SK-N-SH treated with all-trans-retinoic acid at 6 μM for 48 hours (cell line): ENCODE data around the gene PLSCR5.

Experiments
- ATAC-seq: fragments of 200-7000 bp; cut with Tn5 transposase; 3 replicates; pipeline ENCODE4 v1.9.1; 2020; ENCODE audit warnings: mild to moderate bottlenecking, moderate library complexity
- BACH2 ChIP-seq: fragments of 250-450 bp; sonication (Bioruptor Pico); IDR thresholded peaks from 2 replicates; pipeline ENCODE4 v1.9.0; 2021; ENCODE audit warnings: mild to moderate bottlenecking, borderline replicate concordance
- CREB5 ChIP-seq: fragments of 250-450 bp; sonication (Bioruptor Pico); IDR thresholded peaks from 2 replicates; pipeline ENCODE4 v1.5.1; 2020; ENCODE audit warnings: low read depth, mild to moderate bottlenecking, moderate library complexity
- CSDC2 ChIP-seq: fragments of 250-450 bp; sonication (Bioruptor Pico); IDR thresholded peaks from 2 replicates; pipeline ENCODE4 v1.5.0; 2020; ENCODE audit warnings: mild to moderate bottlenecking, moderate library complexity
- CSRNP3 ChIP-seq: fragments of 250-450 bp; sonication (Bioruptor Pico); IDR thresholded peaks from 2 replicates; pipeline ENCODE4 v1.5.1; 2021; ENCODE audit warnings: mild to moderate bottlenecking, moderate library complexity
- ESRRG ChIP-seq: fragments of 250-450 bp; sonication (Bioruptor Pico); IDR thresholded peaks from 2 replicates; pipeline ENCODE4 v1.6.1; 2021; ENCODE audit warnings: mild to moderate bottlenecking
- GLIS3 ChIP-seq: fragments of 250-450 bp; sonication (Bioruptor Pico); IDR thresholded peaks from 2 replicates; pipeline ENCODE4 v1.5.0; 2020; ENCODE audit warnings: mild to moderate bottlenecking, moderate library complexity
- ISL1 ChIP-seq: fragments of 250-450 bp; sonication (Bioruptor Pico); IDR thresholded peaks from 2 replicates; pipeline ENCODE4 v2.1.2; 2022; ENCODE audit warnings: mild to moderate bottlenecking, moderate library complexity
- OSR1 ChIP-seq: fragments of 250-450 bp; sonication (Bioruptor Pico); IDR thresholded peaks from 2 replicates; pipeline ENCODE4 v1.8.0; 2022; ENCODE audit warnings: moderate library complexity, mild to moderate bottlenecking, inconsistent platforms
- PATZ1 ChIP-seq: fragments of 250-450 bp; sonication (Bioruptor Pico); IDR thresholded peaks from 2 replicates; pipeline ENCODE4 v1.8.0; 2020; ENCODE audit warnings: mild to moderate bottlenecking, moderate library complexity, borderline replicate concordance
- POU6F1 ChIP-seq: fragments of 250-450 bp; sonication (Bioruptor Pico); IDR thresholded peaks from 2 replicates; pipeline ENCODE4 v1.8.0; 2021; ENCODE audit warnings: low read depth, mild to moderate bottlenecking, moderate library complexity, borderline replicate concordance
- PPARA ChIP-seq: fragments of 250-450 bp; sonication (Bioruptor Pico); IDR thresholded peaks from 2 replicates; pipeline ENCODE4 v1.5.0; 2020; ENCODE audit warnings: mild to moderate bottlenecking, borderline replicate concordance
- SNAI2 ChIP-seq: fragments of 250-450 bp; sonication (Bioruptor Pico); IDR thresholded peaks from 2 replicates; pipeline ENCODE4 v1.5.0; 2020; ENCODE audit warnings: mild to moderate bottlenecking, moderate library complexity
- TOX ChIP-seq: fragments of 250-450 bp; sonication (Bioruptor Pico); IDR thresholded peaks from 2 replicates; pipeline ENCODE4 v1.8.0; 2021; ENCODE audit warnings: mild to moderate bottlenecking, moderate library complexity, borderline replicate concordance
- TSHZ2 ChIP-seq: fragments of 250-450 bp; sonication (Bioruptor Pico); IDR thresholded peaks from 2 replicates; pipeline ENCODE4 v1.5.0; 2020; ENCODE audit warnings: mild to moderate bottlenecking, moderate library complexity
- ZC3H10 ChIP-seq: fragments of 250-450 bp; sonication (Bioruptor Pico); IDR thresholded peaks from 2 replicates; pipeline ENCODE4 v1.5.1; 2021; ENCODE audit warnings: mild to moderate bottlenecking, moderate library complexity
- ZFP30 ChIP-seq: fragments of 450-650 bp; formaldehyde crosslinking; IDR thresholded peaks from 2 replicates; pipeline ENCODE4 v1.5.0; 2022; ENCODE audit warnings: mild to moderate bottlenecking, moderate library complexity
- ZNF565 ChIP-seq: fragments of 450-650 bp; formaldehyde crosslinking; conservative IDR thresholded peaks from 2 replicates; pipeline ENCODE4 v1.5.0; 2020; ENCODE audit warnings: low read depth, mild to moderate bottlenecking, moderate library complexity
- ZNF70 ChIP-seq: fragments of 450-650 bp; formaldehyde crosslinking; IDR thresholded peaks from 2 replicates; pipeline ENCODE4 v1.5.0; 2020; ENCODE audit warnings: mild to moderate bottlenecking, moderate library complexity
- ZNF8 ChIP-seq: fragments of 450-650 bp; formaldehyde crosslinking; IDR thresholded peaks from 2 replicates; pipeline ENCODE4 v1.5.0; 2020; ENCODE audit warnings: mild to moderate bottlenecking, moderate library complexity

PLSCR5 gene

GRCh38 chr3:146605106-146605505 lies at the start of gene PLSCR5:
Gene PLSCR5 (minus strand): TSS chr3:146605346. CDS start chr3:146605212, 134 bp downstream.
- ATAC-seq: no peak
- no peak for TF ChIP-seq OSR1 (CRISPR knock-in tag)
- TF ChIP-seq ZNF8 (CRISPR knock-in tag): no peak
- no peak for TF ChIP-seq PATZ1 (CRISPR knock-in tag)
- no peak for TF ChIP-seq TOX
- no peak for TF ChIP-seq ISL1 (CRISPR knock-in tag)
- TF ChIP-seq CSRNP3 (CRISPR knock-in tag): no peak
- no peak for TF ChIP-seq CSDC2 (CRISPR knock-in tag)
- TF ChIP-seq, all 23 proteins: peak for 0

- TF ChIP-seq ZNF565 (CRISPR knock-in tag) (no peak), ESRRG (CRISPR knock-in tag) (no peak), BACH2 (CRISPR knock-in tag) (no peak), PPARA (CRISPR knock-in tag) (no peak), SNAI2 (CRISPR knock-in tag) (no peak), CSDC2 (CRISPR knock-in tag) (no peak), OSR1 (CRISPR knock-in tag) (no peak), POU6F1 (no peak), ZFP30 (no peak), CREB5 (CRISPR knock-in tag) (no peak), ZNF70 (CRISPR knock-in tag) (no peak), ZC3H10 (no peak), CSRNP3 (CRISPR knock-in tag) (no peak), GLIS3 (CRISPR knock-in tag) (no peak)
- no peak for ATAC-seq
Observed at GRCh38 chr3:146653978-146654377, 48.8 kb upstream of the PLSCR5 start.

- no peak for ATAC-seq
- TF ChIP-seq OSR1 (CRISPR knock-in tag): no peak
- TF ChIP-seq TSHZ2 (CRISPR knock-in tag): no peak
- TF ChIP-seq ZC3H10: no peak
- TF ChIP-seq ISL1 (CRISPR knock-in tag): no peak
- no peak for TF ChIP-seq POU6F1
- TF ChIP-seq ZFP30: no peak
- no peak for TF ChIP-seq ZNF70 (CRISPR knock-in tag)
- no peak for TF ChIP-seq ZNF8 (CRISPR knock-in tag)
Observed at GRCh38 chr3:146650691-146651442, 45.7 kb upstream of the PLSCR5 start.
